K562 (cell line): ENCODE measurements around the gene CMIP. TPM values are rescaled to one million over a fixed set of nuclear protein-coding genes. Genes with fewer than 3 reads are reported as not detected.

ENCODE experiments used
- ATAC-seq: fragments of 200-7000 bp; cut with Tn5 transposase; 3 replicates; pipeline ENCODE4 v1.9.1; 2020; ENCODE audit warnings: moderate library complexity
- BruUV-seq: library from RNA; stranded (reverse); fragments of 400-500 nt; replicated peaks from 2 replicates; lab custom pipeline; 2021; lab: Mats Ljungman, UMichigan
- CTCF ChIA-PET: fragments of 300-600 bp; formaldehyde crosslinking; extraction: SDS; loops from one replicate; lab custom pipeline; 2021; ENCODE audit warnings: low intra/inter-chr PET ratio; lab: Yijun Ruan, JAX
- POLR2A ChIA-PET: fragments of 300-600, 350-650 bp; sonication (Branson Sonifier 250); formaldehyde crosslinking; extraction: SDS; loops from one replicate; lab custom pipeline; 2021; ENCODE audit warnings: antibody characterized with exemption, inconsistent platforms; lab: Yijun Ruan, JAX
- DNase-seq, 4 experiments: peaks; one replicate each; pipeline versions ENCODE4 v3.0.0 to v3.0.0-alpha.2; 2011 to 2018; ENCODE audit warnings: low spot score in 3 of 4, mixed read lengths in 3 of 4; ENCODE audit errors: extremely low read depth in 1 of 4
- FAIRE-seq: peaks from 2 replicates; lab custom pipeline; 2011; peaks lifted over from hg19 to GRCh38; lab: Jason Lieb, UNC
- H2AFZ ChIP-seq: 2 replicates; pipeline ENCODE4 v1.6.0; 2011; ENCODE audit warnings: low read depth, low read length, control low read depth, inconsistent platforms
- H3K27ac ChIP-seq: fragments of 200-600 bp; 3 replicates; pipeline ENCODE4 v1.8.0; 2011; ENCODE audit warnings: low read depth, mild to moderate bottlenecking, control low read depth, inconsistent platforms, low read length, moderate library complexity, mixed read lengths; ENCODE audit errors: extremely low read depth
- H3K27me3 ChIP-seq, 2 experiments: fragments of 300-600 bp in 1 of 2; 2 replicates in 1 of 2; 3 replicates in 1 of 2; pipeline versions ENCODE4 v1.6.0 to v1.8.0; 2011; ENCODE audit warnings: inconsistent platforms in 2 of 2, low read length in 2 of 2, mild to moderate bottlenecking in 1 of 2, mixed read lengths in 1 of 2, moderate library complexity in 1 of 2; ENCODE audit not compliant: control insufficient read depth in 2 of 2, insufficient read depth in 2 of 2
- H3K36me3 ChIP-seq: fragments of 300-600 bp; 3 replicates; pipeline ENCODE4 v1.8.0; 2011; ENCODE audit warnings: mild to moderate bottlenecking, low read length, inconsistent platforms; ENCODE audit not compliant: control insufficient read depth, insufficient read depth
- H3K4me1 ChIP-seq, 2 experiments: fragments of 200-600 bp in 1 of 2; replicated peaks in 1 of 2; 2 replicates in 1 of 2; 3 replicates in 1 of 2; pipeline versions ENCODE4 v1.5.1 to v1.8.0; 2011; ENCODE audit warnings: inconsistent platforms in 2 of 2, low read length in 2 of 2, mild to moderate bottlenecking in 1 of 2, mixed read lengths in 1 of 2, moderate library complexity in 1 of 2; ENCODE audit not compliant: control insufficient read depth in 2 of 2, insufficient read depth in 2 of 2
- H3K4me2 ChIP-seq: 2 replicates; pipeline ENCODE4 v1.6.1; 2011; ENCODE audit warnings: low read length, control low read depth, inconsistent platforms, mixed read lengths; ENCODE audit not compliant: insufficient read depth
- H3K4me3 ChIP-seq: fragments of 200-600 bp; sonication (generic), shearing (Covaris generic); 2 replicates; pipeline ENCODE4 v1.5.1; 2016; ENCODE audit warnings: control low read depth, inconsistent platforms
- H3K79me2 ChIP-seq: fragments of 200-600 bp; 3 replicates; pipeline ENCODE4 v1.8.0; 2011; ENCODE audit warnings: low read length, inconsistent platforms; ENCODE audit not compliant: control insufficient read depth, insufficient read depth
- H3K9ac ChIP-seq, 2 experiments: 2 replicates each; pipeline versions ENCODE4 v1.6.0 to v1.6.1; 2011; ENCODE audit warnings: low read depth in 2 of 2, low read length in 2 of 2, control low read depth in 1 of 2, inconsistent platforms in 1 of 2, mild to moderate bottlenecking in 1 of 2, mixed read lengths in 1 of 2; ENCODE audit not compliant: insufficient read depth in 1 of 2
- H3K9me1 ChIP-seq: one replicate; pipeline ENCODE4 v1.6.0; 2011; ENCODE audit warnings: inconsistent platforms, mild to moderate bottlenecking, low read length, moderate library complexity; ENCODE audit not compliant: control insufficient read depth, insufficient read depth
- H3K9me3 ChIP-seq: replicated peaks from 2 replicates; pipeline ENCODE4 v1.5.1; 2011; ENCODE audit warnings: low read depth, low read length, inconsistent platforms; ENCODE audit not compliant: control insufficient read depth, insufficient read depth
- H4K20me1 ChIP-seq: replicated peaks from 2 replicates; pipeline ENCODE4 v1.6.1; 2011; ENCODE audit warnings: low read length, inconsistent platforms, mixed read lengths; ENCODE audit not compliant: control insufficient read depth, insufficient read depth
- ARID2 ChIP-seq: fragments of 450-650 bp; IDR thresholded peaks from 2 replicates; pipeline ENCODE4 v1.6.1; 2017; ENCODE audit warnings: antibody characterized with exemption, mild to moderate bottlenecking
- CGGBP1 ChIP-seq: fragments of 250-450 bp; sonication (Bioruptor Pico); IDR thresholded peaks from 2 replicates; pipeline ENCODE4 v1.9.0; 2021; ENCODE audit warnings: mild to moderate bottlenecking
- DIDO1 ChIP-seq: fragments of 450-650 bp; IDR thresholded peaks from 2 replicates; pipeline ENCODE4 v1.6.1; 2016; ENCODE audit warnings: low read depth, missing biosample characterization, missing genetic modification characterization
- E2F1 ChIP-seq: sonication (generic); formaldehyde crosslinking; IDR thresholded peaks from 2 replicates; pipeline ENCODE4 v1.8.1; 2023; ENCODE audit warnings: mild to moderate bottlenecking, missing genetic modification reagents, moderate library complexity
- HNRNPLL ChIP-seq: fragments of 200-400 bp; formaldehyde crosslinking; IDR thresholded peaks from 2 replicates; pipeline ENCODE4 v1.6.1; 2017; ENCODE audit warnings: low read length, low read depth, mild to moderate bottlenecking; ENCODE audit not compliant: poor library complexity, severe bottlenecking
- NCOA2 ChIP-seq, 2 experiments: fragments of 450-650 bp; IDR thresholded peaks; 2 replicates each; pipeline ENCODE4 v1.6.1; 2018; ENCODE audit warnings: mild to moderate bottlenecking in 2 of 2, moderate library complexity in 1 of 2; ENCODE audit not compliant: partially characterized antibody in 2 of 2
- NFIC ChIP-seq: fragments of 450-650 bp; IDR thresholded peaks from 2 replicates; pipeline ENCODE4 v1.6.1; 2017; ENCODE audit warnings: mild to moderate bottlenecking, inconsistent platforms
- SAP30 ChIP-seq: fragments of 200-600 bp; sonication (generic); IDR thresholded peaks from 2 replicates; pipeline ENCODE4 v1.6.1; 2012; ENCODE audit warnings: borderline replicate concordance, low read depth, mild to moderate bottlenecking, moderate library complexity, low read length, control low read depth, inconsistent platforms; ENCODE audit not compliant: insufficient read depth, poor library complexity, severe bottlenecking
- WGBS: fragments of 100-300 bp; shearing (Covaris generic); methylation state at CpG from one replicate; pipeline ENCODE4 v1.1.6; 2016; ENCODE audit warnings: low coverage, mixed read lengths; ENCODE audit not compliant: insufficient coverage; ENCODE audit errors: missing lambda C conversion rate; 5-methylcytosine and 5-hydroxymethylcytosine counted together
- in situ Hi-C: fragments of 300-500 bp; cut with MboI; formaldehyde crosslinking; loops from 4 replicates; pipeline ENCODE4 v1.15.0; 2018; ENCODE audit warnings: inconsistent platforms, mixed read lengths
- intact Hi-C: fragments of 100-400 bp; cut with micrococcal nuclease; formaldehyde crosslinking; loops from 2 replicates; pipeline ENCODE4 v1.14.2; 2022
- polyA plus RNA-seq, 8 experiments: library from polyadenylated mRNA; depleted of rRNA in 4 of 8; stranded (reverse) in 5 of 8; unstranded in 3 of 8; fragments of >200 nt; fragmentation: Nextera tagmentation in 2 of 8; fragmentation: Illumina TruSeq in 1 of 8; extraction: Ambion mirVana in 2 of 8; extraction: Trizol in 1 of 8; gene quantifications; 2 replicates each; pipeline versions ENCODE4 v1.2.1 to v1.2.3, GENCODE V29; 2011 to 2014; ENCODE audit warnings: inconsistent platforms in 1 of 8, missing spikeins in 1 of 8
- total RNA-seq, 7 experiments: library from RNA; depleted of rRNA in 6 of 7; stranded (reverse); fragments of >200 nt in 6 of 7; fragmentation: Illumina TruSeq in 2 of 7; extraction: Trizol in 2 of 7; gene quantifications; 2 replicates each; pipeline versions ENCODE4 v1.2.1 to v1.2.3, GENCODE V29; 2011 to 2021; ENCODE audit warnings: low replicate concordance in 1 of 7
- TF ChIP-seq, protein P1 (sequence below): fragments of 250-450 bp; sonication (Bioruptor Pico); IDR thresholded peaks from 2 replicates; pipeline ENCODE4 v1.9.0; 2021; ENCODE audit warnings: mild to moderate bottlenecking, inconsistent platforms

The CMIP gene
- total and polyA plus RNA-seq, 9 of the 15 experiments (the other 6 are each of a cell fraction or from before 2014, with no cell fraction given) = 0.94 to 82.5 (median 10.3) TPM

DNA sequence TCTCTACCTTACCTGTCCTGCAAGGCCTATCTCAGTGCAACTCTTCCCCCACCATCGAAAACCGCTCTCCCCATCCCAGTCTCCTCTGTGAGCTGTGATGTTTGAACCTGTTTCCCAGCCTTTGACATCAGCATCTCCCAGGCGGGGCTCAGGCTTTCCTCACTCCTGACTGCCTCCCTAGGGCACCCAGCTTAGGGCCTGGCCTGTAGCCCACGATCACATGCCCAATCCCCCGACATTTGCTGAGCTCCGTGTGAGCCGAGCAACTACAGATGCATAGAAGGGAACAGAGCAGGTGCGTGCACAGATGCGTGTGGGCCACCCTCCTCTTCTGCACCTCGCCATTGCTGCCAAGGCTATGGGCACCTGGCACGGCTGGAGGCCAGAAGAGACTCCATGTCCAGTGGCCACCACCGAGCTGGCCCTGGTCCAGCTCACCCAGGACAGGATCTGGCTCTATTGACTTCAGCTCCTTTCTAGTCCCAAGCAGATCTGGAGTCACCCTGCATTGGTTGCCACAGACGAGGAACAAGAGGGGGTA, 35.5 kb upstream of the CMIP start:
- H3K4me3 ChIP-seq = no peak overlapping the region
- POLR2A ChIA-PET = interaction anchor here (0.5 to 1.2 kb wide), 3 partner anchors 31 to 148 kb away, joined by 3 to 4 read pairs (median 3); no protein-coding TSS in a partner anchor
- intact Hi-C loops (loop anchor here (10.0 kb wide), 1 partner anchor 466 kb away; no protein-coding TSS in a partner anchor), in situ Hi-C loops (no loop called here)
- no peaks in the 10 kb centered on the region for H3K9me1 ChIP-seq
- H3K4me2 ChIP-seq = no peak overlapping the region
- no peak overlapping the region for H3K27ac ChIP-seq
- CTCF ChIA-PET = interaction anchor here (0.6 to 1.1 kb wide), 2 partner anchors 10 to 169 kb away, joined by 3 read pairs; no protein-coding TSS in a partner anchor
- H3K4me1 ChIP-seq = peaks cover under 1 to 5% of the 10 kb centered on the region in 2 experiments; a peak in 4 of 5 replicates
- WGBS = 19% methylated on average over 13 of the region's 13 CpGs
- FAIRE-seq (no peak), DNase-seq (no peak), ATAC-seq (peak; percentile 24; the same call in 2 of the 3 replicates)
- BruUV-seq = no TSS peak
- no peaks in the 10 kb centered on the region for H3K36me3 ChIP-seq
- H2AFZ ChIP-seq = no peak overlapping the region
- no peaks in the 10 kb centered on the region for H3K9me3 ChIP-seq
- 0 out of 4 replicates have a peak overlapping the region, but pooled peaks of 1 of the 2 experiments have one; percentile 3 for H3K9ac ChIP-seq
- no peaks in the 10 kb centered on the region for H3K79me2 ChIP-seq
- TF ChIP-seq ARID2 = no peak
- TF ChIP-seq NFIC = peak; percentile 51; the same call in 1 of the 2 replicates
- H3K27me3 ChIP-seq = peaks cover 8 to 41% of the 10 kb centered on the region in 2 experiments
- H4K20me1 ChIP-seq = no peaks in the 10 kb centered on the region

DNA sequence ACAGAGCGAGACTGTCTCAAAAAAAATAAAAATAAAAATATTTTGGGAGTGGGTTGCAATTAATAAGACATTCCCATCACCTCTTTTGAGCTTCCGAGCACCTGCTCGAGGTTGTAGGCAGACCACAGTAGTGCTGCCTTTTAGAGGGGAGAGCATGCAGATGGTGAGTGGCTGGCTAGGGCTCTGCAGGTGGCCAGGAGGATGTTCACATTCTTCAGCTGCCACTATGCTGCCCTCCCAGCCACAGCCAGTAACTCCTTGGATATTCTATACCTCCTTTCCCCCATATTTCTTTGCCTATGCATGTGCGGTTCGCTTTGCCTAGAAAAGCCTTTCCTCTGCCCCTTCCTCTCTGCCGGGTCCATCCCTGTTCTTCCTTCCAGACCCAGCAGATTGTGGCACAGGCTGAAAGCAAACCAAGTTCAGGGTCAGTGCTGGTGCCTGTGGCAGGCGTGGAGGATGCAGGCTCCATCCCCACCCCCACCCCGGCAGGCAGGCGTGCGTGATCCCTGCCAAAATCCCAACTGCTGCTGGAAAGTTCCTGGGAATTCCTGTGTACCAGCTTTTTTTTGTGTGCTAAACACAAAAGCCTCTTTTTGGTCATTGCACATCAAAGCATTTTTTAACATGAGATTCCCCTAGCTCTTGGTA, 33.8 kb upstream of the CMIP start:
- Histone ChIP-seq H3K9me1 (no peaks in the 10 kb centered on the region), H3K9me3 (no peaks in the 10 kb centered on the region), H3K4me3 (no peak overlapping the region), H4K20me1 (no peaks in the 10 kb centered on the region), H3K27ac (no peak overlapping the region), H3K27me3 (peaks cover 8 to 46% of the 10 kb centered on the region in 2 experiments), H3K9ac (0 out of 4 replicates have a peak overlapping the region, but pooled peaks of 1 of the 2 experiments have one; percentile 19), H2AFZ (no peak overlapping the region), H3K4me1 (peaks cover 0 to 4% of the 10 kb centered on the region in 2 experiments; a peak in 2 of 5 replicates), H3K4me2 (no peak overlapping the region), H3K36me3 (no peaks in the 10 kb centered on the region), H3K79me2 (no peaks in the 10 kb centered on the region)
- intact Hi-C loops = no loop called here
- no peak for FAIRE-seq
- POLR2A ChIA-PET = interaction anchor here (0.7 kb wide), 1 partner anchor 384 kb away, joined by 3 read pairs; no protein-coding TSS in a partner anchor
- in situ Hi-C loops = no loop called here
- no peak for ATAC-seq
- no TSS peak for BruUV-seq
- no peak for DNase-seq
- CTCF ChIA-PET = no interaction called here
- 7% methylated on average over 10 of the region's 10 CpGs for WGBS
- no peak for TF ChIP-seq HNRNPLL
- TF ChIP-seq SAP30 = no peak
- no peak for TF ChIP-seq CGGBP1
- TF ChIP-seq NCOA2 (IDR thresholded peaks at IDR 0.05; ENCODE audit: partially characterized antibody in 2 of 2) = no peak
- no peak for TF ChIP-seq E2F1
- TF ChIP-seq DIDO1 = no peak
- TF ChIP-seq, protein P1, sequence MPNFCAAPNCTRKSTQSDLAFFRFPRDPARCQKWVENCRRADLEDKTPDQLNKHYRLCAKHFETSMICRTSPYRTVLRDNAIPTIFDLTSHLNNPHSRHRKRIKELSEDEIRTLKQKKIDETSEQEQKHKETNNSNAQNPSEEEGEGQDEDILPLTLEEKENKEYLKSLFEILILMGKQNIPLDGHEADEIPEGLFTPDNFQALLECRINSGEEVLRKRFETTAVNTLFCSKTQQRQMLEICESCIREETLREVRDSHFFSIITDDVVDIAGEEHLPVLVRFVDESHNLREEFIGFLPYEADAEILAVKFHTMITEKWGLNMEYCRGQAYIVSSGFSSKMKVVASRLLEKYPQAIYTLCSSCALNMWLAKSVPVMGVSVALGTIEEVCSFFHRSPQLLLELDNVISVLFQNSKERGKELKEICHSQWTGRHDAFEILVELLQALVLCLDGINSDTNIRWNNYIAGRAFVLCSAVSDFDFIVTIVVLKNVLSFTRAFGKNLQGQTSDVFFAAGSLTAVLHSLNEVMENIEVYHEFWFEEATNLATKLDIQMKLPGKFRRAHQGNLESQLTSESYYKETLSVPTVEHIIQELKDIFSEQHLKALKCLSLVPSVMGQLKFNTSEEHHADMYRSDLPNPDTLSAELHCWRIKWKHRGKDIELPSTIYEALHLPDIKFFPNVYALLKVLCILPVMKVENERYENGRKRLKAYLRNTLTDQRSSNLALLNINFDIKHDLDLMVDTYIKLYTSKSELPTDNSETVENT (CRISPR knock-in tag) = no peak
